GM19452 (cell line): Measurements from ENCODE around the gene TPM2.

Source experiments
- ATAC-seq: cut with Tn5 transposase; IDR thresholded peaks from one replicate; pipeline ENCODE4 v1.9.1; 2021; ENCODE audit not compliant: unreplicated experiment

TPM2 gene

DNA sequence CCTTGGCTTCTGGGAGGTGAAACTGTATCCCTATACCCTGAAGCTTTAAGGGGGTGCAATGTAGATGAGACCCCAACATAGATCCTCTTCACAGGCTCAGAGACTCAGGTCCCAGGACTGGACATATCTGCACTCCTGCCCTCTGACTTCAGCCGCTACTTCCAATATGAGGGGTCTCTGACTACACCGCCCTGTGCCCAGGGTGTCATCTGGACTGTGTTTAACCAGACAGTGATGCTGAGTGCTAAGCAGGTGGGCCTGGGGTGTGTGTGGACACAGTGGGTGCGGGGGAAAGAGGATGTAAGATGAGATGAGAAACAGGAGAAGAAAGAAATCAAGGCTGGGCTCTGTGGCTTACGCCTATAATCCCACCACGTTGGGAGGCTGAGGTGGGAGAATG is 10.6 kb downstream of the TPM2 start:
- no peak for ATAC-seq

- ATAC-seq, result no peak
These were observed 13.9 kb downstream of the TPM2 start for GRCh38 chr9:35675732-35676392.

- ATAC-seq, result no peak
These were observed 14.5 kb downstream of the TPM2 start for GRCh38 chr9:35675204-35675603.

- no peak for ATAC-seq
These were observed 15.7 kb downstream of the TPM2 start for GRCh38 chr9:35674025-35674361.

- ATAC-seq, result no peak
These were observed 16.3 kb downstream of the TPM2 start, which contains the start of gene CA9 for GRCh38 chr9:35673132-35674024. CA9 (plus strand) TSS chr9:35673928; CDS start chr9:35673960, 32 bp downstream.

GRCh38 chr9:35669331-35670145 is 20.2 kb downstream of the TPM2 start:
- ATAC-seq, result no peak

GRCh38 chr9:35667939-35668338 is 21.8 kb downstream of the TPM2 start:
- no peak for ATAC-seq

GRCh38 chr9:35666549-35666948 is 23.2 kb downstream of the TPM2 start:
- ATAC-seq, result no peak

DNA sequence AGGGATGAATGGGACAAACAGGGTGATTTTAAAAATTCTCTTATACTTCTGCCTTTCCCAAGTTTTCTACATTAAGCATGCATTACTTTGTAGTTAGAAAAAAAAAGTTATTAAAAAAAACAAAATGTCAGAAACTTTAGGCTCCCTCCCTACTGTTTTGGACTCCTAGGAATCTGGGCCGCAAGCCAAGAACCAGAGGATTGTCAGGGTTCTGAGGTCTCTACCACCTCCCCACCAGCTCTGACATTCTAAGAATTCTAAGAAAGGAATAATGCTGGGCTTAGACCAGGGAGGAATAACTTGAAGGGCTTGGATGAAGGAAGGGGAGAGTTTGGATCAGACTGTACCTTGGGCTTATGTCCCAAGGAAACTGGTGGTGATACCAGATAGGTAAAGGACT is 23.7 kb downstream of the TPM2 start:
- no peak for ATAC-seq

GRCh38 chr9:35665471-35665818 is 24.3 kb downstream of the TPM2 start:
- ATAC-seq, result no peak

GRCh38 chr9:35664531-35665470 is 24.9 kb downstream of the TPM2 start, which contains the start of gene ARHGEF39:
ARHGEF39 (minus strand) TSS chr9:35665195; CDS start chr9:35665169, 26 bp downstream.
- ATAC-seq, result peak; percentile 76

DNA sequence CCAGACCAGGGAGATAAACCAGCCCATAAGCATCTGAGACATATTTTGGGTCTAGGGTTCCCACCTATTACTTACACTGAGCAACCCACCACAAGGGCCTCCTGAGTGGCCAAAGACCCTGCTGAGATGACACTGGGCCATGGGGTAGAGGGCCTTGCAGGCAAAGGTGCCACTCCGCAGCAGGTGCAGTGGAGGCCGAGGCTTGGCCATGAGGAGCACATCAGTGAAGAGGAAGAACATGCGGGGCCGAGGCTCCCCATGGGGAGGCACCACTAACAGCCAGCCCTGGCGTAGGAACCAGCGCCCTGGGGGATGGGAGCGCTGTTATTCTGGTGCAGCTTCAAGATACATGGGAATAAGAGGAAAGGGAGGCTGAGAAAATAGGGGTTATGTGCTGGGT is 27.3 kb downstream of the TPM2 start:
- no peak for ATAC-seq

GRCh38 chr9:35661756-35662350 is 27.9 kb downstream of the TPM2 start:
- ATAC-seq, result no peak

- no peak for ATAC-seq
These were observed 28.7 kb downstream of the TPM2 start for GRCh38 chr9:35660966-35661415.

GRCh38 chr9:35659340-35659739 is 30.4 kb downstream of the TPM2 start:
- no peak for ATAC-seq

GRCh38 chr9:35658968-35659220 is 30.8 kb downstream of the TPM2 start:
- ATAC-seq, result no peak

- peak; percentile 60 for ATAC-seq
These were observed 31.4 kb downstream of the TPM2 start, which contains the start of gene CCDC107 for GRCh38 chr9:35658137-35658967. CCDC107 (plus strand) TSS chr9:35658292; CDS start chr9:35658380, 88 bp downstream.

DNA sequence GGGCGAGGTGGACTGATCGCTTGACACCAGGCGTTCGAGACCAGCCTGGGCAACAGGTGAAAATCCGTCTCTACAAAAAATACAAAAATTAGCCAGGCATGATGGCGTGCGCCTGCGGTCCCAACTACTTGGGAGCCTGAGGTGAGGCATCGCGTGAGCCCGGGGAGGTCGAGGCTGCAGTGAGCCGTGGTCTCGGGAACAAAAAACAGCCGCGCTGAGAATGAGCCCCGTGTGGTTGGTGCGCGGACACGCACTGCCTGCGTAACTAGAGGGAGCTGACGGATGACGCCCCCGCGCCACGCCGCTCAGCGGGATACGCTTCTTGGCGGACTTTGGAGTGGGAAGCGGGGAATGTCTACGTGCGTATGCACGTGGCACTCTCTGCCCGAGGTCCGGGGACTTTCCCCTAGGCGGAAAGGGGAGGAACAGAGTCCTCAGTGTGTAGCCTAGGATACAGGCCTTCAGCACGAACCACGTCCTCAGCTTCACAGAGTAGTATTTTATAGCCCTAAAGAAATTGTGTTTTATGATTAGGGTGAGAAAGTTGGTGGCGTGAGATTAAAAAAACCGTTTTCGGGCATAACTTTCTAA is 32.1 kb downstream of the TPM2 start, which contains the start of gene RMRP:
TSS of gene RMRP (minus strand) at position 474 of the 591 bp plus-strand sequence.
- ATAC-seq, result peak; percentile 89
